Activated naive CD8-positive, alpha-beta T cell treated with anti-CD3 and anti-CD28 coated beads, Interleukin-2, amount 50 U/mL, for 24 hours (primary cell): ENCODE measurements around the gene TNFSF15.

Experiments
- ATAC-seq: fragments of 150-1000 bp; cut with Tn5 transposase; one replicate; pipeline ENCODE4 v1.10.0; 2021
- DNase-seq: peaks from one replicate; pipeline ENCODE4 v3.0.0; 2021
- H3K27ac Mint-ChIP-seq: one replicate; pipeline ENCODE4 v1.8.0; 2021; ENCODE audit warnings: mild to moderate bottlenecking, mixed read lengths
- H3K27me3 Mint-ChIP-seq: one replicate; pipeline ENCODE4 v1.8.0; 2021; ENCODE audit warnings: mixed read lengths
- H3K36me3 Mint-ChIP-seq: one replicate; pipeline ENCODE4 v1.8.0; 2021; ENCODE audit warnings: low read depth, mixed read lengths
- H3K4me1 Mint-ChIP-seq: one replicate; pipeline ENCODE4 v1.8.0; 2021; ENCODE audit warnings: mixed read lengths
- H3K4me3 Mint-ChIP-seq: one replicate; pipeline ENCODE4 v1.8.0; 2021; ENCODE audit warnings: mild to moderate bottlenecking, moderate library complexity, mixed read lengths
- H3K9me3 Mint-ChIP-seq: one replicate; pipeline ENCODE4 v1.8.0; 2021; ENCODE audit warnings: mixed read lengths

The TNFSF15 gene

DNA sequence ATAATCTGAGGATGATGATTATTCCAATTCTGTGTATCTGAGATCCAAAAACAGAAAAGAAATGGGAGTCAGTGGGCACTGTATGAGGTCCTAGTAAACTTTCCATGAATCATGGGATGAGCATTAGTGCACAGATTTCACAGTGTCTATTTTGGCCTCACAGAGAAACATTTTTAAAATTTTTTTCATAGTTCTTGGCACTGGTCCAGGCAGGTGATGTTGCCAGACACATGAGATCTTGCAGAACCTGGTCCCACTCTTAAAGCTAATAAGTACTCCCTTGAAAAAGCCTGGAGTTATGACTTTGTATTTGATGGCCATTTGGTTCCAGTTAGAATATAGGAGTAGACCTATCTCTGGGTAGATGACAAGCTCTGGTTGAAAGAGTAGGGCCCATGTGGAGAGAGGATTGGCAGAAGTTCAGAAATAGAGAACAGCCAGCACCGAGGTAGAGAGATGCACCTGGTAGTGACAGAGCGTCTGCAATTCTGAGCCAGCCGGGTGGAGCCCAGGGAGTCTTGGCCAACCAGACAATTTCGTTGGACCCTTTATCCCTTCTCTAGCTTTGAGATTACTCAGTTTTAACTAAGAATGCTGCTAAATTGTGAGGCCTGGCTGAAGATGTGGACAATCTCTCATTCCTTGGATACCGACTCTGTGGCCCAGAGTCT is 6.3 kb upstream of the TNFSF15 start:
- no peak for ATAC-seq
- peaks cover 25% of the 10 kb centered on the region for H3K4me1 Mint-ChIP-seq

DNA sequence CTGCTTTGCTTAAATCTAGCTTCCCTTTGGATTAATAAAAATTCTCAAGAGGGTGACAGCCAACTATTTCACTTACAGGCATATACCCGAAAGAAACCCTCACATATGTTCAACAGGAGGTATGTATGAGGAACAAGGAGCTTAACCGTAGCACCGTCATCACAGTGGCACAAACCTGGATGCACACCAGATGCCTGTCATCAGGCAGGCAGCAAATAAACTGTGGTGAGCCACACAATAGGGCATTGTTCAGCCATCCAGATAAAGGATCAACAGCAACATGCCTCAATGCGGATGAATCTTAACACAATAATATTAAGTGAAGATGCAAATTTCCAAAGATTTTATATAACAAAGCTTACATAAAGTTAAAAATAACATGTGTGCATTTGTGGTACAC is 5.5 kb upstream of the TNFSF15 start:
- Mint-ChIP-seq H3K9me3 (no peaks in the 10 kb centered on the region), H3K4me1 (peaks cover 33% of the 10 kb centered on the region), H3K4me3 (no peak overlapping the region), H3K27ac (no peak overlapping the region), H3K36me3 (no peaks in the 10 kb centered on the region), H3K27me3 (no peaks in the 10 kb centered on the region)
- no peak for DNase-seq
- no peak for ATAC-seq

More for the DNA sequence above, 6.3 kb upstream of the TNFSF15 start:
- no peak overlapping the region for H3K27ac Mint-ChIP-seq
- no peaks in the 10 kb centered on the region for H3K27me3 Mint-ChIP-seq
- no peak overlapping the region for H3K4me3 Mint-ChIP-seq
- no peaks in the 10 kb centered on the region for H3K9me3 Mint-ChIP-seq
- no peaks in the 10 kb centered on the region for H3K36me3 Mint-ChIP-seq
- DNase-seq = no peak

DNA sequence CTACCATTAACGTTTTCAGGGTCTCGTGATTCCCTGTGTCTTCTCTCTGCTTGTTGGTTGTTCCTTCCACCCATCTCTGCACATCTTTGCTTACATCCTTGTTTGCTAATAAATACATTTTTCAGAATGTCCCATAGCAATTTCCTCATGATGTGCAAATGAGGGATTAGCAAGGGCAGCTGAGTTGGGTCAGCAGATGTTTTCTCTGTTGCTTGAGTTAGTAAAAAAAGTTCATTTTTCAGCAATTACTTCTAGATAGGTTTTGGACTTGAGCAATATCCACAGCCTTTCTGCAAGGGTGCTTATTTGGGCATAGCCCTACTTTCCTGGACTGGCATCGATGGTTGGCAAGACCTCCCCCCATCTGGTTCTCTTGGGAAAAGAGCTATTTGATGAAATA is 4.8 kb upstream of the TNFSF15 start:
- no peak overlapping the region for H3K4me3 Mint-ChIP-seq
- H3K27ac Mint-ChIP-seq = no peak overlapping the region
- no peaks in the 10 kb centered on the region for H3K9me3 Mint-ChIP-seq
- no peaks in the 10 kb centered on the region for H3K36me3 Mint-ChIP-seq
- H3K4me1 Mint-ChIP-seq = peaks cover 36% of the 10 kb centered on the region
- ATAC-seq (no peak), DNase-seq (no peak)
- no peaks in the 10 kb centered on the region for H3K27me3 Mint-ChIP-seq

DNA sequence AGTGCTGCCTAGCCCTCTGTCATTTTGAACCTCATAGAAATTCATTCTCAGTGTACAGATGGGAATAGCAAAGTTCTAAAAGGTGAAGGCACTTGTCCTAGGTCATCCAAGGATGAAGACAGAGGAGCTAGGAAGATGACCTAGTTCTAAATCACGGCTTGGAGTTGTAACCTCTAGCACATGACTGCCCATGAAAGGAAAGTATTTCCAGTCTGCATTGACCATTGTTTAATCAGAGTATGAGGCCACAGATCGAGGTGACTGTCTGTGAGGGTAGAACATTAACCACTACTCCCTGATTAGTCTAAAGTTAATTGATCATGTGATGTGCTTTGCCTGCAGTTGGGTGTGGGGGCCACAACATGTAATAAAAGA is 674 bp upstream of the TNFSF15 start:
- DNase-seq = no peak
- H3K36me3 Mint-ChIP-seq = no peaks in the 10 kb centered on the region
- H3K27ac Mint-ChIP-seq = peak overlapping the region; percentile 33
- H3K4me1 Mint-ChIP-seq = peaks cover 27% of the 10 kb centered on the region
- H3K27me3 Mint-ChIP-seq = no peaks in the 10 kb centered on the region
- peak overlapping the region; percentile 33 for H3K4me3 Mint-ChIP-seq
- ATAC-seq = peak; percentile 38
- H3K9me3 Mint-ChIP-seq = no peaks in the 10 kb centered on the region

DNA sequence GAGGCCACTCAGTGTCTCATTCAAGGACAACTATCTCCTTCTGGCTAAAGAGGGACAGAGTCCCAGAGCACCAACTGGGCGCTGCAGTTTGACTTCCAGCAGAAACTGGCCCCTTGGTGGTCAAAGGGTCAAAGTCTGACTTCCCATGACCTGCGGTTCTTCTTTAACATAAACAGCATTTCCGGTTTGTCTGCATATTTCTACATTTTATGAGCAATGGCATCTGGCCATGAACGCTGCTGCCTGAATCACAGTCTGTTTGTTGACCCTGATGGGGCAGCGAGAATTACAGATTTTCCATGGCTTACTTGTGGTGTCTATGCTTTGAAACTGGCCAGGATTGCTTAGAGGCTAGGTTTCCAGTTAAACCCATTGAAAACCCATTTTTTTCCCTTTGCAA is 1.3 kb downstream of the TNFSF15 start:
- H3K27ac Mint-ChIP-seq = no peak overlapping the region
- H3K9me3 Mint-ChIP-seq = no peaks in the 10 kb centered on the region
- no peaks in the 10 kb centered on the region for H3K36me3 Mint-ChIP-seq
- ATAC-seq (no peak), DNase-seq (no peak)
- H3K4me3 Mint-ChIP-seq = no peak overlapping the region
- peaks cover 27% of the 10 kb centered on the region for H3K4me1 Mint-ChIP-seq
- no peaks in the 10 kb centered on the region for H3K27me3 Mint-ChIP-seq

DNA sequence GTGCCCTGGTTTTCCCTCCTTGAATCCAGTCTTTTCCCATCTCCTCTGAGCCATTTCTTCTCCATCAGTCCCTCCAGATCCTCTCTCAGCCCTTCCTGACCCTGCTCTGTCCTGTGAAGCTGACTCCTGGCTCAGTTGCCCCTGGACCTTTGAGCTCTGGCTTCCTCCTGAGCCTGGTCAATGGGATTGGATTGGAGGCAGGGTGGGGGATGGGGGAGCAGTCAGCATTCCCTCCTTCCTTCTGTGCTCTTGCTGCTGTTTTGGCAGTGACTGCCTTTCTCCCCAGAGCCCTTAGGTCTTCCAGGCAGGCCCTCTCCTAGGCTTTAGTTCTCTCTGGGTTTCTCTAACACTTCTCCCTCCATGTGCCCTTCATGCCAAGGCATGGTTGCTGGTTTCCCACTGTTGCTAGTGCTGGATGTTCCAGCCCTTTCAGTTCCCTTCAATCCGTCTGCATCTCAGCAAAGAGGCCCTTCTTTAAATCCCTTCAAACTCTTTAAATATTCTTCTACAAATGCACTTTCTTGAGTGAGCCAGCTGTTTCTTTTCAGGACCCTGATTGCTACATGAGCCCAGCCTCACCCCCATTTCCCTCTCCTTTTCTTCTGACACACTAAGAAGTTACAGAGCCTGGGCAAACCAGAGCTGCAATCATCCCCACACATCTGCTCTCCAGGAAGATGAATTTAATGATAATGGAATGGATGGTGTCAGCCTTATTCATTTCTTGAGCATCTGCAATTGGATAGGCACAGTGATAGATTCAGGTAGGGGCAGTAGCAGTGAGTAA is 2.2 kb downstream of the TNFSF15 start:
- no peaks in the 10 kb centered on the region for H3K27me3 Mint-ChIP-seq
- no peak overlapping the region for H3K4me3 Mint-ChIP-seq
- H3K9me3 Mint-ChIP-seq = no peaks in the 10 kb centered on the region
- H3K27ac Mint-ChIP-seq = no peak overlapping the region
- no peak for DNase-seq
- ATAC-seq = no peak
- H3K4me1 Mint-ChIP-seq = peaks cover 25% of the 10 kb centered on the region
- H3K36me3 Mint-ChIP-seq = no peaks in the 10 kb centered on the region

DNA sequence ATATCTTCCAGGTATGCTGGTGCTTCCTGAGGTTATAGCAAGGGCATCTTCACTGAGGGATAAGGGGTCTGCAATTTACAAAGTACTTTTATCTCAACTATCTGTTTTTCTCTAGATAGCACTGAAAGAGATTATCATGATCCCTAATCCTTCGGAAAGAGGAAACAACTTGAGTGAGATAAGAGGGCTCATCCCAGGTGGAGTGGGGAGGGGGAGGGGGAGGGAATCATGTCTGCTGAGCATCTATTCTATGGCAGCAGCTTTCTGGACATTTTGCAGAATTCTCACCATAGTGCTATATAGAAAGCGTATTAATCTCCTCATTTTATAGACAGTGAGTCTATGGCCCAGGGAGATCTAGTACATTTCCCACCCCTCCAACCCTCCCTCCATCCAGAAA is 5.9 kb downstream of the TNFSF15 start:
- H3K36me3 Mint-ChIP-seq = no peaks in the 10 kb centered on the region
- no peak overlapping the region for H3K4me3 Mint-ChIP-seq
- H3K4me1 Mint-ChIP-seq = no peaks in the 10 kb centered on the region
- no peaks in the 10 kb centered on the region for H3K9me3 Mint-ChIP-seq
- ATAC-seq (no peak), DNase-seq (no peak)
- no peaks in the 10 kb centered on the region for H3K27me3 Mint-ChIP-seq
- no peak overlapping the region for H3K27ac Mint-ChIP-seq

DNA sequence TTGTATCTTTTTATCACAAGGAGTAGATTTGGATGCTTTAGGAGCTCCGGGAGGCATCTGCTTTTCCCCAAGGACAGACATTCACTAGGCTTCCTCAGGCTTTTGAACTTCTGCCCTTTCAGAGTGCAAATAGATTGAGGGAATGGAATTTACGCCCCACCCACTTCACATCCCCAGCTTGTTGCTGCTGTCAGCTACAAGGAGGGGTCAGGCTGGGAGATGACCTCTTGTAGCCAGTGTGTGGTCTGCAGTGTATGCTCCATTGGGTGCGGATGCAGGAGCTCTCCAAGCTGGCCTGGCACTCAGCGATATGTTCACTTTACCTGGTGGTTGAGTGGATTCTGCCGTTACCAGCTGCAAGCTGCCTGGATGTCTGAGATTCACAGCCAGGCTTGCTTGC is 6.4 kb downstream of the TNFSF15 start:
- H3K27me3 Mint-ChIP-seq = no peaks in the 10 kb centered on the region
- no peaks in the 10 kb centered on the region for H3K4me1 Mint-ChIP-seq
- DNase-seq = no peak
- H3K4me3 Mint-ChIP-seq = no peak overlapping the region
- no peak overlapping the region for H3K27ac Mint-ChIP-seq
- no peaks in the 10 kb centered on the region for H3K9me3 Mint-ChIP-seq
- no peaks in the 10 kb centered on the region for H3K36me3 Mint-ChIP-seq
- no peak for ATAC-seq

DNA sequence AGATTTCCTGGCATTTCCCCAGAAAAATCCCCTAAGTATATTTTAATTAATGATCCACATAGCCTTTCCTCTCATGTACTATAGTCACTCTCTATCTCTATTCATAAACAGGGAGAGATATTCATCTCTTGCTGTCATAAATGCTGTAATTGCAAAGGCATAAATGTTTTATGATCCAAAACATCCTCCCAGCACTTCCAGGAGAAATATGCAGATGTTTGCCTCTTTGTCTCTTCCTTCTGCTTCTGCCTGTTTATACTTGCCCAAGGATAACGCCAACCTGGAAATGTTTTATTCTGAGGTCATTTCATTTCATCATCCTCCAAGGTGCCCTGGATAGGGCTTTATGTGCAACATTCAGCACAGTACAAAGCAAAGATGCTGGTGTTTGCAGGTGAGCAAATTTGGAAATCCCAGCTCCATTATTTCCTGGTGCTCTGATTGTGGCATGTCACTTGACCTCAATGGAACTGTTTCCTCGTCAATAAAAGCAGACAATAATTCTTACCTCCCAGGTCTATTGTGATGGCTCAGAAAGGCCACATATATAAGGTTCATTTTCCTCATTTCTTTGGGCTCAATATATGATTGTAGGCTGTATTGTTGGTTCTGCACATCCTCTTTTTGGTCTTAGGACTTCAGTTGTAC is 6.9 kb downstream of the TNFSF15 start:
- no peak overlapping the region for H3K27ac Mint-ChIP-seq
- no peak overlapping the region for H3K4me3 Mint-ChIP-seq
- no peak for DNase-seq
- no peaks in the 10 kb centered on the region for H3K9me3 Mint-ChIP-seq
- no peak for ATAC-seq
- H3K27me3 Mint-ChIP-seq = no peaks in the 10 kb centered on the region
- H3K36me3 Mint-ChIP-seq = no peaks in the 10 kb centered on the region
- H3K4me1 Mint-ChIP-seq = no peaks in the 10 kb centered on the region

DNA sequence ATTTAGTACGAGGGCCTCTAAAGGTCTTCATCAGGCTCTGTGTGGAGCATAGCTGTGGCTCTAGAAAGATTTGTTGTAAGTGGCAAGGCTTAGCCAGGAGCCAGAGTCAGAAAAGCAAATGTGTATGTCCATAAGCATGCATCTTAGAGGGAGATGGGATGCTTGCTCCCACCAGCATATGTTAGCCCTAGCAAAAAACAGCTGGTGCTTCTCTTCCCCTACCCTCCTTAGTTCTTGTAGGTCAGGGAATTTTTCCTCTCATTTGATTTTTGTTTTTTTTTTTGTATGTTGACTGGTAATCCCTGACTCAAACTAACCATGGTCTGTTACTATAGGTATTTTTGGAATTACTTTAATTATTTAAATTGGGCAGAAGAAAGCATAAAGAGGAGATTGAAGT is 7.7 kb downstream of the TNFSF15 start:
- ATAC-seq (no peak), DNase-seq (no peak)
- H3K27ac Mint-ChIP-seq = no peak overlapping the region
- no peaks in the 10 kb centered on the region for H3K27me3 Mint-ChIP-seq
- no peak overlapping the region for H3K4me3 Mint-ChIP-seq
- H3K9me3 Mint-ChIP-seq = no peaks in the 10 kb centered on the region
- H3K36me3 Mint-ChIP-seq = no peaks in the 10 kb centered on the region
- no peaks in the 10 kb centered on the region for H3K4me1 Mint-ChIP-seq

DNA sequence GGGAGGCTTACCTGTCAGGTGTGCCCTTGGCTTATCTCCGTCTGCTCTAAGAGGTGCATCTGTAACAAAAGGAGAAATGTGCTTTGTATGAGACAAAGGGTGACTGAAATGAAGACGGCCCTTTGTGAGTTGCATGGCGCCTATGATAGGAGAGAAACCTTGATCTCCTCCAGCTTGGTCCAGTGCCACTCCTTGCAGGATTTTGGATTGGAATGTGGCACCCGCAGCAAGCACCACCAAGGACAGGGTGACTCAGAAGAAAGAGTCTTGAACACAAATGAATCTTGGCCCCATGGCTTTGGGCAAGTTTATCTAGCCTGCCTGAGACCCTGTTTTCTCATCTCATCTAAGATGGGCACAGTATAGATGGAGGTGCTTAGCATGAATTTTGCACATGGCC is 13.4 kb downstream of the TNFSF15 start:
- H3K27ac Mint-ChIP-seq = no peak overlapping the region
- no peak overlapping the region for H3K4me3 Mint-ChIP-seq
- H3K4me1 Mint-ChIP-seq = peaks cover 4% of the 10 kb centered on the region
- H3K36me3 Mint-ChIP-seq = no peaks in the 10 kb centered on the region
- H3K27me3 Mint-ChIP-seq = no peaks in the 10 kb centered on the region
- no peaks in the 10 kb centered on the region for H3K9me3 Mint-ChIP-seq
- no peak for DNase-seq
- ATAC-seq = no peak

DNA sequence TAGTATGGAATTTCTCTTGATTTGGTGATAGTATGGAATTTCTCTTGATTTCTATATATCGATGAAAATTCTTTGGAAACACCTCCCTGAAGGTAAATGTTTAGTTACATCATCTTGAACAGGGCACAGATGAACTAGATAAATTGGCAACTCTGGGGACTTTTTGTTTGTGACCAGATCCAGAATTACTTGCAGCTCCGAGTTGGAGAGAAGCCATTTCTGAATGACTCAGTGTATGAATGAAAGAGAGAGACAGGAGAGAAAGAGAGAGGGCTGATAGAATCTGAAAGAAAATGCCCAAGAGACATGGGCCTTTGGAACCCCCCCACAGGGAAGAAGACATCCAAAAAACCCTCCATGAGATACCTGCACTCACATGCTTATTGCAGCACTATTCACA is 14.1 kb downstream of the TNFSF15 start:
- Mint-ChIP-seq H3K36me3 (no peaks in the 10 kb centered on the region), H3K4me1 (peaks cover 4% of the 10 kb centered on the region)

DNA sequence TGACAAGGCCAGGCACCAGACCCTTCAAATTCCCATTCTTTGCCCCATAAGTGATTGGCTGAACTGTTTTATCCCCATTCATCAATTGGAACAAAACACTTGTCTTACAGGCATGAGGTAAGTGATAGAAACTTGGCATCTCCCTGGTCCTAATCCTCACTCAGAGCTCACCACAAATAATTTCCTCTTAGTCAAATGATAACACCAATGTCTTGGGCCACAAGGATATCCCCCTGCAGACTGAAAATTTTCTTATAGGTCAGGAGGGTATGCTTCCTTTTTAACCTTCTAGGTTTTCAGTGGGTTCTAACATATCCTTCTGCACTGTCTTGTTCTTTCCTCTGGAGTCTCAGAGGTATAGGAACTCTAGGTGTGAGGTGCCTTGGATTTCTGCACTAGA is 14.5 kb downstream of the TNFSF15 start:
- H3K4me1 Mint-ChIP-seq = peaks cover 4% of the 10 kb centered on the region

More for the DNA sequence above, 14.1 kb downstream of the TNFSF15 start:
- no peak overlapping the region for H3K4me3 Mint-ChIP-seq
- H3K9me3 Mint-ChIP-seq = no peaks in the 10 kb centered on the region
- H3K27ac Mint-ChIP-seq = no peak overlapping the region
- DNase-seq (no peak), ATAC-seq (no peak)
- no peaks in the 10 kb centered on the region for H3K27me3 Mint-ChIP-seq

DNA sequence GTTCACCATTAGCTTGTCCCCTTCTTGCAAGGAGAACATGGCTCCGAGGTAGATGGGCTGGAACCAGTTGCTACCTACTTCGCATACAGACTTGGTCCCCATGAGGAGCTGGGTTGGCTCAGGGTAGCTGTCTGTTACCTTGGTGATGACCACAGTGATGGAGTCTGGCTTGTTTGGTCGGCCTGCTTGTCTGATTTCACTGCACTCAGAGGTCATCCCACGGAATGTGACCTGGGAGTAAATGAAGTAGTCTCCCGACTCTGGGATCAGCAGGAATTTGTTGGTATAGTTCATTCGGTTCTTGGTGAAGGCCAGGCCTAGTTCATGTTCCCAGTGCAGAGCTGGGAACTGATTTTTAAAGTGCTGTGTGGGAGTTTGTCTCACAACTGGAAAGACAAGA is 15.3 kb downstream of the TNFSF15 start:
- Mint-ChIP-seq H3K4me1 (peaks cover 9% of the 10 kb centered on the region), H3K4me3 (no peak overlapping the region), H3K36me3 (no peaks in the 10 kb centered on the region), H3K9me3 (no peaks in the 10 kb centered on the region), H3K27ac (no peak overlapping the region), H3K27me3 (no peaks in the 10 kb centered on the region)
- ATAC-seq (no peak), DNase-seq (no peak)

More for the DNA sequence above, 14.5 kb downstream of the TNFSF15 start:
- H3K4me3 Mint-ChIP-seq = no peak overlapping the region
- no peaks in the 10 kb centered on the region for H3K27me3 Mint-ChIP-seq
- no peak overlapping the region for H3K27ac Mint-ChIP-seq
- no peaks in the 10 kb centered on the region for H3K9me3 Mint-ChIP-seq
- H3K36me3 Mint-ChIP-seq = no peaks in the 10 kb centered on the region
- no peak for ATAC-seq
- no peak for DNase-seq

DNA sequence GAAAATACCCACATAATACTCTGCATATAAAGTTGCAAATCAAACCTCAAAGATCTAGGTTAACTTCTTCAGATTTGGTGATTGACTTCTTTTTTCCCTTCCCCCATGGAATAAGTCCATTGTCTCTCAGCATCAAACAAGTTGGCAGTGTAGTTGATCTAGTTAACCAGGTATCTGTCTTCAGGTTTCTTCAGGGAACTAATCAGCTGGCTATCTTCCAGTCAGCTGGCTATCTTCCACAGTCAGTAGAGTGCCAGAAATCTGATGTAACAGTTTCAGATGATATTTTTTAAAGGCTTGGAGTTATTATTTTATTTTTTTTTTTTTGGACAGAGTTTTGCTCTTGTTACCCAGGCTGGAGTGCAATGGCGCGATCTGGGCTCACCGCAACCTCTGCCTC is 16.8 kb downstream of the TNFSF15 start:
- no peak overlapping the region for H3K4me3 Mint-ChIP-seq
- H3K9me3 Mint-ChIP-seq = no peaks in the 10 kb centered on the region
- ATAC-seq (no peak), DNase-seq (no peak)
- H3K36me3 Mint-ChIP-seq = no peaks in the 10 kb centered on the region
- H3K4me1 Mint-ChIP-seq = peaks cover 17% of the 10 kb centered on the region
- H3K27me3 Mint-ChIP-seq = no peaks in the 10 kb centered on the region
- no peak overlapping the region for H3K27ac Mint-ChIP-seq
